Measurements from ENCODE around the gene FBXL16.

FBXL16 gene

DNA sequence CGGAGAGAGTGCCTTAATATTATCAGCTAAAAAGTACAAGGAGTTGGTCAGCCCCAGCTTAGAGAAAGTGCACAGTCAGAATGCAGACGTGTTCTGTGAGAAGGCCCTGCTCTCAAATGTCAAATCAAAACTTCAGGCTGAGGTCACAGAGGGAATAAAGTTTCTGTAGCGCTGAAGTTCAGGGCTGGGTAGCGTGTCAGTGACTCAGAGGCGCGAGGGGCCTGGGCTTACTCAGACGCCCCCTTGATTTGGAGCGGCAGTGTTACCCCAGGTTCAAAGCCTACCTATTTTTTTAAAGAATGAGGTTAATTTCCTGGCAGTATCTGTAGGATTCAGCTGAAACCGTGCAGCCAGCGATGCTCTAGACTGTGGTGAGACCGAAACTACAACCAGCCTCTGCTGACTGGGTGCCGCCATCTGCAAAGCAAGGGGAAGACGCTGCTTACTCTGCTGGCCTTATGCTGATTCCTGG, 30.4 kb upstream of the FBXL16 start:
- DNase-seq (ENCODE audit: low read depth in 1 of 2, low spot score in 1 of 2) = no peak

GRCh38 chr16:734981-735881, 29.6 kb upstream of the FBXL16 start:
- no peak for DNase-seq (ENCODE audit: low read depth in 1 of 2, low spot score in 1 of 2)

DNA sequence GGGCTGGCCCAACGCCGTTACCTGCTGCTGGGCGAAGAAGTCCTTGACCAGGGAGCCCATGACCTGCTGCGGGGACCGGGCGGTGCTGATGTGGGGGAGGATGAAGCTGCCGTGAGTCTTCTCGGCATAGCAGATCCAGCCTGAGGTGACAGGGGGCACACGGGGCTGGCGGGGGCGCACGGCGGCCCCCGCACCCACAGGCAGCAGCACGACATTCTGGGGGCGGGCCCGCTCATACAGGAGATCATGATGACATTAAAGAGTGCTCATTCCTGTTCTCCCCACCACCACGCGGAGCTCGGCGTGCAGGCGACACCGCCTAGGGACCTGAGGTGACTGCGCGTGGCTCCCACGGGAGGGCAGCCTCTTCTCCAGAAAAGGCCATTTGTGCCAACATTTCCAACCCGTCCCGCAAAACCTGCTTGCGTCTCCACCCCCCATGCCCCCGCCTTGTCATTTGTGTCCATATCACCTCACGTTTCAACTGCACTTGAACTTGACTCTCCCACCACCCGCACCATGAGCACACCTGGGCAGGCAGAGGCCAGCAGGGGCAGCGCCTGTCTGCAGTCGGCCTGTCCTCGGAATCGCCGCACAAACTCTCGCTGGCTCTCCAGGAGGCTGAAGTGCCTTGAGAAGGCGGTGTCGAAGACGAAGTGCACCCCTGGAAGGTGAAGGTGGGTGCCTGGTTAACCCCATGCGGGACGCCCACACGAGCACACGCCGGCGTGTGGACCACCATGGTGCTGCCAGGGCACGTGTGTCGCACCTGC, 28.8 kb upstream of the FBXL16 start:
- no peak for DNase-seq (ENCODE audit: low read depth in 1 of 2, low spot score in 1 of 2)

- DNase-seq (ENCODE audit: low read depth in 1 of 2, low spot score in 1 of 2) = no peak
Measured at GRCh38 chr16:733382-734207, 28.0 kb upstream of the FBXL16 start.

- DNase-seq (ENCODE audit: low read depth in 1 of 2, low spot score in 1 of 2) = no peak
Measured at GRCh38 chr16:732936-733335, 27.3 kb upstream of the FBXL16 start.

DNA sequence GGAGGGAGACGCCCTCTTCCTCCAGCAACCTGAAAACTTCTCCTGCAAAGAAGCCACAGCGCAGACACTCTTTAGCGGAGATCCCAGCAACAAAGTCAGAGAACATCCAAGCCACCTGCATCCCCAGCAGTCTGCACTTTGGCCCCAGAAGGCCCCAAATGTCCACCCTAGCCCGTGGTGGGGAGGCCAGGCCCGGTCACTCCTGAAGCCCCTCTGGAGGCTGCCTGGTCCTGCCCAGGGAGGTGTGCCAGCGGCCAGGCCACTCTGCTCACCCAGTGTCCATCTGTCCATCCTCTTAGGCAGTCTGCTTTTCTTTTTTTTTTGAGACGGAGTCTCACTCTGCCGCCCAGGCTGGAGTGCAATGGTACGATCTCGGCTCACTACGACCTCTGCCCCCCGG, 26.7 kb upstream of the FBXL16 start:
- no peak for DNase-seq (ENCODE audit: low read depth in 1 of 2, low spot score in 1 of 2)

- DNase-seq (ENCODE audit: low read depth in 1 of 2, low spot score in 1 of 2) = no peak
Measured at GRCh38 chr16:730666-731509, 25.3 kb upstream of the FBXL16 start.

GRCh38 chr16:729768-730665, 24.4 kb upstream of the FBXL16 start:
- DNase-seq (ENCODE audit: low read depth in 1 of 2, low spot score in 1 of 2) = no peak

DNA sequence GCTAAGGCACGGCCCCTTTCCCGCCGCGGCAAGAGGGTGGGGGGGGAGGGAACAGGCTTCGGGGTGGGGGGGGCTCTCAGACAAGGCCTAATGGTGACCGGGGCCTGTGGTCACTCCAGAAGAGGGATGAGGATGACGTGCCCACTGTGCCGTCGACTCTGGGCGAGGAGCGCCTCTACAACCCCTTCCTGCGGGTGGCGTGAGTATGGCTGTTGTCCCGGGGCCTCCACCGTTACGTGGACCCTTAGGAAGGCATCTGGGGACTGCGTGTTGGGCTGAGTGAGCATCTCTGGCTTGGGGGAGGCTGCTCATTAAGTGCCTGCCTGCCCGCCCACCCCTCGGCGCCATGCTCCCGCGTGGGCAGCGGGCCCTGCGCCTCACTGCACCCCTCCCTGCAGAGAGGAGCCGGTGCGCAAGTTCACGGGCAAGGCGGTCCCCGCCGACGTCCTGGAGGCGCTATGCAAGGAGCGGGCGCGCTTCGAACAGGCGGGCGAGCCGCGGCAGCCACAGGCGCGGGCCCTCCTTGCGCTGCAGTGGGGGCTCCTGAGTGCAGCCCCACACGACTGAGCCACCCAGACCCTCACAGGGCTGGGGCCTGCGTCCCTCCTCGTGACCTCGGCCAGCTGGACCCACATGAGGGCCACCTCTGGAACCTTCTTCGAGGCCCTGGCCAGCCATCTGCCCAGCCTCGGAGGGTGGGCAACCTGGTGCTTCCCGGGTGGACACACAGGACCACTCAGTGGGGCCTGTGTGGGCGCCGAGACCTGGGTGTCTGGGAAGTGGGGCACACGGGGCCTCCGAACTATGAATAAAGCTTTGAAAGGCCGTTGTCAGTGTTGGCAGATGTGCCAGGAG, 23.5 kb upstream of the FBXL16 start:
- DNase-seq (ENCODE audit: low read depth in 1 of 2, low spot score in 1 of 2) = no peak

DNA sequence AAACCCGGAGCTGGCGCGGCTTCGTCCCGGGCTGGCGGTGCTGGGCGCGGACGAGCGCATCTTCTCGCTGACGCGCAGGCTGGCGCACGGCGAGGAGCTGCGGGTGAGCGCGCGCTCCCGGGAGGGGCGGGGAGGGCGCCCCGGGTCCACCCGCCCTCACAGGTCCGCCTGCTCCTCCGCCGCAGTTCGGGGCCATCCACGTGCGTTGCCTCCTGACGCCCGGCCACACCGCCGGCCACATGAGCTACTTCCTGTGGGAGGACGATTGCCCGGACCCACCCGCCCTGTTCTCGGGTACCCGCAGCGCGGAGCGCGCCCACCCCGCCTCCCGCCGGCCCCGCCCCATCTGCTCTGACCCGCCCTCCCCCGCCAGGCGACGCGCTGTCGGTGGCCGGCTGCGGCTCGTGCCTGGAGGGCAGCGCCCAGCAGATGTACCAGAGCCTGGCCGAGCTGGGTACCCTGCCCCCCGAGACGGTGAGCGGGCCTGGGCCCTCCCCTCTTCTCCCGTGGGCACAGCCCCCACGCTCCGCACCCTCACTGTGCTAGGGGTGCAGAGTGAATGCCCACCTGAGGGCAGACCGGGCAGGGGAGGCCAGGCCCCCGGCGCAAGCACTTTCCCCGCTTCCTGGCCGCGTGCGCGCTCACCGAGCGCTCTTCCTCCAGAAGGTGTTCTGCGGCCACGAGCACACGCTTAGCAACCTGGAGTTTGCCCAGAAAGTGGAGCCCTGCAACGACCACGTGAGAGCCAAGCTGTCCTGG, 22.7 kb upstream of the FBXL16 start:
- DNase-seq (ENCODE audit: low read depth in 1 of 2, low spot score in 1 of 2) = peak in 1 of 2 donors; percentile 34

DNA sequence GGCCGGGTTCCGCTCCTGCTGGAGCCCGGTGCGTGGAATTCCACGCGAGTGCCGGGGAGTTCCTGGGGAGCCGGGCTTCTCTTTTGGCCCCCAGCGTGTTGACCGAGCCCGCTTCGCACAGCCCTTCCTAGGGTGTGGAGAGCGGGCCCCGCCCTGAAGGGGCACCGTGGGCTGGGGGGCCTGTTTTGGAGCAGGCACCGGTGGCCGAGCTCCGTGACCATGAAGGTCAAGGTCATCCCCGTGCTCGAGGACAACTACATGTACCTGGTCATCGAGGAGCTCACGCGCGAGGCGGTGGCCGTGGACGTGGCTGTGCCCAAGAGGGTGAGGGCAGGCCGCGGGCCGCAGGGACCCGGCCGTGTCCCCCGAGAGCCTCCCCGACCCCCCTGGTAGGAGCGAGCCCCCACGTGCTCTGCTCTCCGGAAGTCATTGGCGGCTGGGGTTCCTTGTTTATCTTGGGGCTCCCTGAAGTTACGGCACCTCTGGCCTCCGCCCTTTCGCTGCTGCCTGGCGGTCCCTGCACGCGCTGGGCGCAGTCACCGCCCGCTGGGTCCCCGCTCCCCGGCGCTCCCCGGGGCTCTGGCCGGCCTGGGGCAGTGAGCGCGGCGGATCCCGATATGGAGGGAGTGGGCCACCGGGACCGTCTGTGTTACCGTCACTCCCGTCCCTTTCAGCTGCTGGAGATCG, 21.8 kb upstream of the FBXL16 start:
- DNase-seq (ENCODE audit: low read depth in 1 of 2, low spot score in 1 of 2) = no peak

DNA sequence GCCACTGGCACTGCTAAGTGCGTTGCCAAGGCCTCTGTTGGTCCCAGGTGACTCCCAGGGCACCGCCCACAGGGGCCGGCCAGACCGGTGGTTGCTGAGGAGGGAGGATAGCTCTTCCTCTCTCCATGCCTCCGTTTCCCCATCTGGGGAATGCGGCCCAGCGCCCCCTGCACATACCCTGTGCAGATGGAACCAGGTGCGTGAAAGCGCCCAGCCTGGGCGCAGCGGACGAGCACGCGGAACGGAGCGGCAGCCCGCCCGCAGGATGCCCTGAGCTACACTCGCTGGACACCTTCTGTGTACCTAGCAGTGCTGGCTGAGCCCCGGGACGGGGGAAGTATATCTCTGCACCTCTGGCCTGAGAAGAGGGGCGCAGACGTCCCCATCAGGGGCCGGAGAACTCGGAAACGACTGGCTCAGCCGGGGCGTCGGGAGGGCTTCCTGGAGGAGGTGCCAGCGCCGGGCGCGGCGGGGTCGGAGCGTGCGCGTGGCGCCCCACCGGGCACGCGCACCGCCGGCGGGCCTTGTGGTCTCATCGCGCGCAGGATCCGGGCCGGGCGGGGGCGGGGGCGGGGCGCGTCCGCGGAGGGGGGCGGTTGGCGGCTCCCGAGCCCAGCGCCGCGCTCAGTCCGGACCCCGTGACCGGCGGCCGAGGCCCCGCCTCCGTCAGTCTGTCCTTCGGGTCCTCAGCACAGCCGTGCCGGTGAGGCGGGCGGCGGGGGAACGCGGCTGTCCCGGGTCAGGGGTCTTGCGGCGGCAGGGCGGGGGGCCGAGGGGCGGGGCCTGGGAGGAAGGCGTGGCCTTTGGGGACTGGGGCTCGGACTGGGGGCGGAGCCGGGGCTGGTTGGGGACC, 21.1 kb upstream of the FBXL16 start, which contains the start of the genes CCDC78 and HAGHL:
TSS of gene CCDC78 (minus strand) at position 6 of the 853 bp plus-strand sequence. CDS start 76 bp downstream, outside the sequence.
TSS of gene HAGHL (plus strand) at position 669 of the 853 bp plus-strand sequence. CDS start 404 bp downstream, outside the sequence.
- DNase-seq (ENCODE audit: low read depth in 1 of 2, low spot score in 1 of 2) = peak in 1 of 2 donors; percentile 34

DNA sequence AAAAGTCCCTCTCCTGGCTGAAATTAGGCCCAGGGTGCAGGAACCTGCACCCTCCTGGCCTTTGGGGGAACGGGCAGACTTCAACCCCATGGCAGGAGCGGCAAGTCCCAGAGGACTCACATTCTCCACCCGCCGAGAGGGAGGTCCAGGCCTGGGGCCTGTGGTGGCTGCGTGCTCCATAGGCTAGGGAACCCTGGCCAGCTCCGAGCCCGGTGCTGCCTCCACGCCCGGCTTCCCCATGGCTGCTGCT, 20.5 kb upstream of the FBXL16 start:
- DNase-seq (ENCODE audit: low read depth in 1 of 2, low spot score in 1 of 2) = no peak

- no peak for DNase-seq (ENCODE audit: low read depth in 1 of 2, low spot score in 1 of 2)
Measured at GRCh38 chr16:725463-726187, 20.0 kb upstream of the FBXL16 start.

GRCh38 chr16:725041-725376, 19.4 kb upstream of the FBXL16 start:
- DNase-seq (ENCODE audit: low read depth in 1 of 2, low spot score in 1 of 2) = no peak

All from activated CD4-positive, alpha-beta T cell treated with anti-CD3 and anti-CD28 coated beads, Interleukin-2, amount 50 U/mL, for 24 hours (primary cell).